Measurements from ENCODE around the gene KRT31. TPM values are rescaled to one million over a fixed set of nuclear protein-coding genes. Genes with fewer than 3 reads are reported as not detected.

The KRT31 gene
- total and polyA plus RNA-seq, 2 donors (not counting 1 experiment from before 2014, with no cell fraction given) = not detected

DNA sequence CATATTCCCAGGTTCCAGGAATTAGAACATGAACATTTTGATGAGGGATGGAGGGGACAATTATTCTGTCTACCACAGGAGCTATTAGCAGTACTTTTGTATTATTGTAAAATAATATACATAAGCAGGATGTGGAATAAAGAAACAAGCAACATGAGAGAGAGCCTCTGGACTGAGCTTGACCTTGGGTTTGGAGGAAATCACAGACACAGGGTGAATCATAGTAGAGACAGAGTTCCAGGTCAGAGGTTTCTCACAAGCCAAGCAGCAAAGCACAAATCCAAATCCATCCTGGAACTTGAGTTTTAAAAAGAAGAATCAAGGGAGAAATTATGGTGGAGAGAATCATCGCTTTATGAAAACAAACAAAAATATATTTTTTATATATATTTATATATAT, 5.1 kb downstream of the KRT31 start:
- DNase-seq (ENCODE audit: low read depth in 2 of 2) = peak; percentile 31 to 55
- no peaks in the 10 kb centered on the region for H3K36me3 ChIP-seq (ENCODE audit: control insufficient read depth, insufficient read depth, low read length)
- TF ChIP-seq EZH2 (IDR thresholded peaks at IDR 0.05; ENCODE audit: low read length, missing control alignments) = no peak
- TF ChIP-seq, protein P1, sequence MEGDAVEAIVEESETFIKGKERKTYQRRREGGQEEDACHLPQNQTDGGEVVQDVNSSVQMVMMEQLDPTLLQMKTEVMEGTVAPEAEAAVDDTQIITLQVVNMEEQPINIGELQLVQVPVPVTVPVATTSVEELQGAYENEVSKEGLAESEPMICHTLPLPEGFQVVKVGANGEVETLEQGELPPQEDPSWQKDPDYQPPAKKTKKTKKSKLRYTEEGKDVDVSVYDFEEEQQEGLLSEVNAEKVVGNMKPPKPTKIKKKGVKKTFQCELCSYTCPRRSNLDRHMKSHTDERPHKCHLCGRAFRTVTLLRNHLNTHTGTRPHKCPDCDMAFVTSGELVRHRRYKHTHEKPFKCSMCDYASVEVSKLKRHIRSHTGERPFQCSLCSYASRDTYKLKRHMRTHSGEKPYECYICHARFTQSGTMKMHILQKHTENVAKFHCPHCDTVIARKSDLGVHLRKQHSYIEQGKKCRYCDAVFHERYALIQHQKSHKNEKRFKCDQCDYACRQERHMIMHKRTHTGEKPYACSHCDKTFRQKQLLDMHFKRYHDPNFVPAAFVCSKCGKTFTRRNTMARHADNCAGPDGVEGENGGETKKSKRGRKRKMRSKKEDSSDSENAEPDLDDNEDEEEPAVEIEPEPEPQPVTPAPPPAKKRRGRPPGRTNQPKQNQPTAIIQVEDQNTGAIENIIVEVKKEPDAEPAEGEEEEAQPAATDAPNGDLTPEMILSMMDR (conservative IDR thresholded peaks at IDR 0.05 in 1 of 2, IDR thresholded peaks at IDR 0.05 in 1 of 2; ENCODE audit: low read depth in 1 of 2, low read length in 2 of 2) = no peak

DNA sequence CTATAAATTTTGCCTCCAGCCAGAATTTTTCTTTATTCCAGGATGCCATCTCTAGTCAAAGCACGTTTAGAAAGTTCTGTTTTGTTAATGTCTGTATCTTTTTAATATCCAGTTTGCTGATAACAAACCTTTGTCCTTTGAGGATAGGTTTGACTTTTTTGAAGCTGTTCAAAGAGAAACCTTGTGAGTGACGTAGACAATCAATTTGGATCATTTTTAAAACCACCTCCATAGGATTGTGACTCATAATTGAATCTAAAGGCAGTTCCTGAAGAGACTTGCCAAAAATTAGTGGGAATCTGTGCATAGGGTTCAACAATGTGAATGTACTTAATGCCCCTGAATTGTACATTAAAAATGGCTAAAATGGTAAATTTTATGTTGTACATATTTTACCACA, 5.9 kb downstream of the KRT31 start:
- H3K27me3 ChIP-seq (ENCODE audit: control insufficient read depth, insufficient read depth, low read length) = peaks cover 2% of the 10 kb centered on the region
- TF ChIP-seq, protein P1 (conservative IDR thresholded peaks at IDR 0.05 in 1 of 2, IDR thresholded peaks at IDR 0.05 in 1 of 2; ENCODE audit: low read depth in 1 of 2, low read length in 2 of 2) = no peak
- TF ChIP-seq EZH2 (IDR thresholded peaks at IDR 0.05; ENCODE audit: low read length, missing control alignments) = no peak
- no peak overlapping the region for H3K4me3 ChIP-seq (replicated peaks in 1 of 4; ENCODE audit: control extremely low read depth in 1 of 4, insufficient read depth in 1 of 4, low read depth in 3 of 4, low read length in 4 of 4)
- H3K79me2 ChIP-seq (ENCODE audit: control insufficient read depth, insufficient read depth, low read length) = no peaks in the 10 kb centered on the region
- H3K9ac ChIP-seq (ENCODE audit: insufficient read depth, low read length) = no peak overlapping the region
- H3K4me2 ChIP-seq (ENCODE audit: extremely low read depth, insufficient read depth, low read length) = no peak overlapping the region
- no peaks in the 10 kb centered on the region for H3K36me3 ChIP-seq (ENCODE audit: control insufficient read depth, insufficient read depth, low read length)
- H4K20me1 ChIP-seq (ENCODE audit: control insufficient read depth, extremely low read depth, insufficient read depth, low read length) = no peaks in the 10 kb centered on the region
- no peak for DNase-seq (ENCODE audit: low read depth in 2 of 2)
- no peak overlapping the region for H2AFZ ChIP-seq (ENCODE audit: low read length)
- H3K9me3 ChIP-seq (ENCODE audit: control insufficient read depth, insufficient read depth, low read depth, low read length) = no peaks in the 10 kb centered on the region
- no peaks in the 10 kb centered on the region for H3K4me1 ChIP-seq (ENCODE audit: control insufficient read depth, extremely low read depth, insufficient read depth, low read length)
- H3K27ac ChIP-seq (ENCODE audit: insufficient read depth, low read length) = no peak overlapping the region

More for the DNA sequence above, 5.1 kb downstream of the KRT31 start:
- H3K79me2 ChIP-seq (ENCODE audit: control insufficient read depth, insufficient read depth, low read length) = no peaks in the 10 kb centered on the region
- H3K4me3 ChIP-seq (replicated peaks in 1 of 4; ENCODE audit: control extremely low read depth in 1 of 4, insufficient read depth in 1 of 4, low read depth in 3 of 4, low read length in 4 of 4) = no peak overlapping the region
- no peak overlapping the region for H3K27ac ChIP-seq (ENCODE audit: insufficient read depth, low read length)
- peaks cover 2% of the 10 kb centered on the region for H3K27me3 ChIP-seq (ENCODE audit: control insufficient read depth, insufficient read depth, low read length)
- no peaks in the 10 kb centered on the region for H4K20me1 ChIP-seq (ENCODE audit: control insufficient read depth, extremely low read depth, insufficient read depth, low read length)
- no peak overlapping the region for H3K4me2 ChIP-seq (ENCODE audit: extremely low read depth, insufficient read depth, low read length)
- no peak overlapping the region for H3K9ac ChIP-seq (ENCODE audit: insufficient read depth, low read length)
- H3K4me1 ChIP-seq (ENCODE audit: control insufficient read depth, extremely low read depth, insufficient read depth, low read length) = no peaks in the 10 kb centered on the region
- H2AFZ ChIP-seq (ENCODE audit: low read length) = no peak overlapping the region
- no peaks in the 10 kb centered on the region for H3K9me3 ChIP-seq (ENCODE audit: control insufficient read depth, insufficient read depth, low read depth, low read length)

DNA sequence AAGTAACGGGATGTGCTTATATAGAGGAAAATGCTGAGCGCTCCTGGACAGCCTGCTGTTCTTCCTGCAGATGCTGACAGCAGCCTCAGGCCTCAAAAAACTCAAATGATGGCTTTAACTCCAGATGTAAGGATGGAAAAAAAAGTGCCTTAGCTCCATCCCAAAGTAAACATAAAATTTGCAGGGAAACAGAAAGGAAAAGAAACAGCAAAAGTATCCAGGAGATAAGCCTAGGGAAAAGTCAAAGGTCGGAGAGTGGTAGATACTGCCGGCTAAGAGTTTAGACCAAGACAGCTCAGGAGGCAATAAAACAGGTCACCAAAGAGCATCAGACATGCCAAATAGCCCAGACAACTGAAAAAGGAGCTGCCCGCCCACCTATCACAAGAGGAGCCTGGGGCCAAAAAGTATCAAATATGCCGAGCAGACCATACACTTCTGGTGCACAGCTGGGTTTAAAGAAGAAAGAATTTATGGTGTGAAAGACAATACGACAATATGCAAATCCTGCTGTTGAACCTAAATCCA, 6.9 kb downstream of the KRT31 start:
- H3K9me3 ChIP-seq (ENCODE audit: control insufficient read depth, insufficient read depth, low read depth, low read length) = no peaks in the 10 kb centered on the region
- H4K20me1 ChIP-seq (ENCODE audit: control insufficient read depth, extremely low read depth, insufficient read depth, low read length) = no peaks in the 10 kb centered on the region
- H3K4me1 ChIP-seq (ENCODE audit: control insufficient read depth, extremely low read depth, insufficient read depth, low read length) = no peaks in the 10 kb centered on the region
- no peak overlapping the region for H3K9ac ChIP-seq (ENCODE audit: insufficient read depth, low read length)
- no peak overlapping the region for H3K27ac ChIP-seq (ENCODE audit: insufficient read depth, low read length)
- no peak overlapping the region for H3K4me2 ChIP-seq (ENCODE audit: extremely low read depth, insufficient read depth, low read length)
- no peaks in the 10 kb centered on the region for H3K36me3 ChIP-seq (ENCODE audit: control insufficient read depth, insufficient read depth, low read length)
- peaks cover 2% of the 10 kb centered on the region for H3K27me3 ChIP-seq (ENCODE audit: control insufficient read depth, insufficient read depth, low read length)
- H3K79me2 ChIP-seq (ENCODE audit: control insufficient read depth, insufficient read depth, low read length) = no peaks in the 10 kb centered on the region
- DNase-seq (ENCODE audit: low read depth in 2 of 2) = no peak
- no peak overlapping the region for H2AFZ ChIP-seq (ENCODE audit: low read length)
- TF ChIP-seq, protein P1 (conservative IDR thresholded peaks at IDR 0.05 in 1 of 2, IDR thresholded peaks at IDR 0.05 in 1 of 2; ENCODE audit: low read depth in 1 of 2, low read length in 2 of 2) = no peak
- no peak for TF ChIP-seq EZH2 (IDR thresholded peaks at IDR 0.05; ENCODE audit: low read length, missing control alignments)
- no peak overlapping the region for H3K4me3 ChIP-seq (replicated peaks in 1 of 4; ENCODE audit: control extremely low read depth in 1 of 4, insufficient read depth in 1 of 4, low read depth in 3 of 4, low read length in 4 of 4)
